ENCODE data around the gene ADAM21. TPM values are rescaled to one million over a fixed set of nuclear protein-coding genes. Genes with fewer than 3 reads are reported as not detected.
"Not testable (repeated sequence)": the region's sequence is repeated elsewhere in the genome, so short reads cannot be mapped to it uniquely, and the experiment has no call there.

Gene ADAM21
- total RNA-seq, 2 donors from 2014 or later = 0.18 TPM; not detected in 1

DNA sequence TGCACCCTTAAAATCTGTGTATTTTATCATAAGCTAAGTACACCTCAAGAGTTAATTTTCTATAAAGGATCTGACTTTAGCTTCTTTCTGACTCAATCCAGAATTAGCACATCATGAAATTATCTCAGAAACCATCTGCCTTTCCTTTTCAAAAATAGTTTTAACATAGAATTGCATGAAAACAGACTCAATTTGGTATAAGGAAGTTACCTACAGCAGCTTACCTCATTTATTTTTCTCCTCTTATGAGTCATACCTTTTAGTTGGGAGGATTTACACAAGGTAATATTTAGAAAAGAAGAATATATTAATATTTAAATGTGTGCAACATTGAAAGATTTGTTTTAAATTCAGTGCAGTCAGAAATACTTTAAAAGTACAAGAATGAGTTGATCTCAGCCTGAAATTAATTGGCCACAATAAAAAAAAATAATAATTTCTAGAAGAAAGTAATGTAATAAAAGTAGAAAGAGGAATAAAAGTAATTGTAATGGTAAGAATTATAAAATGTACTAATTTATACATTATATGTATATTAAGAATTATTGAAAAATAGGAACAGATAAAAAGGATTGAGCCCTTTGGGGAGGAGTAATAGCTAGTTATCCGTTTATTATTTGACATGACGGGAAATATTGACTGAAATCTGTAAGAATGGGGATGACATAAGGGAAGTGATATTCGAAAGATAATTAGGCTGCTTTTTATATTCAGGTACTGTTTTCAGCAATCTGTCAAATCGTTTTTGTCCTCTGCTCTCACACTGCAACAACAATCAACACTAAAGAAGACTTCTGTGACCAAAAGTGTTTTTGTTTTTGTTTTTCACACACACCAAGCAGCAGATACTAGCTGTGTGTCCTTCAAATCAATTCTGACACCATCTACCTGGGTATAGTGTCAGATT is 20.5 kb downstream of the ADAM21 start:
- H3K27me3 Mint-ChIP-seq (ENCODE audit: insufficient read depth) = no peaks in the 10 kb centered on the region
- H3K4me3 Mint-ChIP-seq = no peak overlapping the region
- Histone ChIP-seq H3K9me3 (ENCODE audit: control insufficient read depth, low read length) (no peaks in the 10 kb centered on the region), H3K36me3 (ENCODE audit: control insufficient read depth, insufficient read depth, low read length) (no peaks in the 10 kb centered on the region), H3K9ac (ENCODE audit: extremely low read depth, low read length, poor library complexity, severe bottlenecking) (no peak overlapping the region), H3K27me3 (ENCODE audit: control insufficient read depth, insufficient read depth, low read length, poor library complexity, severe bottlenecking) (no peaks in the 10 kb centered on the region), H3K27ac (ENCODE audit: low read depth, low read length) (no peak overlapping the region), H3K4me3 (ENCODE audit: low read length) (no peak overlapping the region), H3K4me1 (ENCODE audit: control insufficient read depth, insufficient read depth, low read length) (no peaks in the 10 kb centered on the region)
- H3K27ac Mint-ChIP-seq = no peak overlapping the region
- DNase-seq = no peak
- H3K36me3 Mint-ChIP-seq (ENCODE audit: low read depth) = peaks cover 25% of the 10 kb centered on the region
- WGBS, 2 experiments (ENCODE audit: insufficient coverage in 1 of 2, insufficient read length in 1 of 2) = 84 to 98% methylated on average over 4 of the region's 4 CpGs
- H3K9me3 Mint-ChIP-seq = peaks cover 22% of the 10 kb centered on the region
- TF ChIP-seq, protein P1, sequence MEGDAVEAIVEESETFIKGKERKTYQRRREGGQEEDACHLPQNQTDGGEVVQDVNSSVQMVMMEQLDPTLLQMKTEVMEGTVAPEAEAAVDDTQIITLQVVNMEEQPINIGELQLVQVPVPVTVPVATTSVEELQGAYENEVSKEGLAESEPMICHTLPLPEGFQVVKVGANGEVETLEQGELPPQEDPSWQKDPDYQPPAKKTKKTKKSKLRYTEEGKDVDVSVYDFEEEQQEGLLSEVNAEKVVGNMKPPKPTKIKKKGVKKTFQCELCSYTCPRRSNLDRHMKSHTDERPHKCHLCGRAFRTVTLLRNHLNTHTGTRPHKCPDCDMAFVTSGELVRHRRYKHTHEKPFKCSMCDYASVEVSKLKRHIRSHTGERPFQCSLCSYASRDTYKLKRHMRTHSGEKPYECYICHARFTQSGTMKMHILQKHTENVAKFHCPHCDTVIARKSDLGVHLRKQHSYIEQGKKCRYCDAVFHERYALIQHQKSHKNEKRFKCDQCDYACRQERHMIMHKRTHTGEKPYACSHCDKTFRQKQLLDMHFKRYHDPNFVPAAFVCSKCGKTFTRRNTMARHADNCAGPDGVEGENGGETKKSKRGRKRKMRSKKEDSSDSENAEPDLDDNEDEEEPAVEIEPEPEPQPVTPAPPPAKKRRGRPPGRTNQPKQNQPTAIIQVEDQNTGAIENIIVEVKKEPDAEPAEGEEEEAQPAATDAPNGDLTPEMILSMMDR (conservative IDR thresholded peaks at IDR 0.05) = no peak
- peaks cover 3% of the 10 kb centered on the region for H3K4me1 Mint-ChIP-seq

DNA sequence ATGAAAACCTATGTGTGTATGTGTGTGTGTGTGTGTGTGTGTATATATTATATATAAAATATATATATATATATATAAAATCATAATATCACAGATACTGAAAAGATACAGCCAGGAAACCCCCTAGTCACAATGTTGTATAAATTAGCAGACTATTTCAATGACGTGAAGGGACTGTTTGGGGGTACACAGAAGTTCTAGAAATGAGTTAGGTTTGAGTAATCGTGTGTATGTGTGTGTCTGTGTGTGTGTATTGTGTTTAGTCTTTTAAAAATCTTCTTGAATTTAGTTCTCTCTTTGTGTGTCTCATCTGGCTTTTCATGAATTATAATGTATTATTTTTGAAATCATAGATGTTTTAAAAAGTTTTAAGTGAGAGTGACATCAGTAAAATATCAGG is 21.9 kb downstream of the ADAM21 start:
- TF ChIP-seq, protein P1 (conservative IDR thresholded peaks at IDR 0.05) = no peak
- Mint-ChIP-seq H3K4me3 (no peak overlapping the region), H3K27ac (no peak overlapping the region), H3K36me3 (ENCODE audit: low read depth) (peaks cover 25% of the 10 kb centered on the region), H3K9me3 (peaks cover 27% of the 10 kb centered on the region), H3K4me1 (peaks cover 3% of the 10 kb centered on the region), H3K27me3 (ENCODE audit: insufficient read depth) (no peaks in the 10 kb centered on the region)
- Histone ChIP-seq H3K27ac (ENCODE audit: low read depth, low read length) (no peak overlapping the region), H3K4me3 (ENCODE audit: low read length) (no peak overlapping the region), H3K9ac (ENCODE audit: extremely low read depth, low read length, poor library complexity, severe bottlenecking) (no peak overlapping the region), H3K4me1 (ENCODE audit: control insufficient read depth, insufficient read depth, low read length) (no peaks in the 10 kb centered on the region), H3K9me3 (ENCODE audit: control insufficient read depth, low read length) (no peaks in the 10 kb centered on the region), H3K27me3 (ENCODE audit: control insufficient read depth, insufficient read depth, low read length, poor library complexity, severe bottlenecking) (no peaks in the 10 kb centered on the region), H3K36me3 (ENCODE audit: control insufficient read depth, insufficient read depth, low read length) (no peaks in the 10 kb centered on the region)
- no peak for DNase-seq
- 85 to 93% methylated on average over 2 of the region's 2 CpGs for WGBS, 2 experiments (ENCODE audit: insufficient coverage in 1 of 2, insufficient read length in 1 of 2)

DNA sequence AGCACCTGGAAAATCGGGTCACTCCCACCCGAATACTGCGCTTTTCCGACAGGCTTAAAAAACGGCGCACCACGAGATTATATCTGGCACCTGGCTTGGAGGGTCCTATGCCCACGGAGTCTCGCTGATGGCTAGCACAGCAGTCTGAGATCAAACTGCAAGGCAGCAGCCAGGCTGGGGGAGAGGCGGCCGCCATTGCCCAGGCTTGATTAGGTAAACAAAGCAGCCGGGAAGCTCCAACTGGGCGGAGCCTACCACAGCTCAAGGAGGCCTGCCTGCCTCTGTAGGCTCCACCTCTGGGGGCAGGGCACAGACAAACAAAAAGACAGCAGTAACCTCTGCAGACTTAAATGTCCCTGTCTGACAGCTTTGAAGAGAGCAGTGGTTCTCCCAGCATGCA is 23.5 kb downstream of the ADAM21 start:
- H3K27ac Mint-ChIP-seq; H3K4me1 ChIP-seq (ENCODE audit: control insufficient read depth, insufficient read depth, low read length); H3K4me3 ChIP-seq (ENCODE audit: low read length); H3K36me3 ChIP-seq (ENCODE audit: control insufficient read depth, insufficient read depth, low read length); H3K4me3 Mint-ChIP-seq; H3K27me3 ChIP-seq (ENCODE audit: control insufficient read depth, insufficient read depth, low read length, poor library complexity, severe bottlenecking); H3K9me3 ChIP-seq (ENCODE audit: control insufficient read depth, low read length); H3K9ac ChIP-seq (ENCODE audit: extremely low read depth, low read length, poor library complexity, severe bottlenecking); H3K27me3 Mint-ChIP-seq (ENCODE audit: insufficient read depth); DNase-seq; H3K4me1 Mint-ChIP-seq; H3K27ac ChIP-seq (ENCODE audit: low read depth, low read length): not testable (repeated sequence)
- 87 to 89% methylated on average over 5 to 13 of the region's 13 CpGs for WGBS, 2 experiments (ENCODE audit: insufficient coverage in 1 of 2, insufficient read length in 1 of 2)
- peaks cover 19% of the 10 kb centered on the region for H3K36me3 Mint-ChIP-seq (ENCODE audit: low read depth)
- peaks cover 34% of the 10 kb centered on the region for H3K9me3 Mint-ChIP-seq

DNA sequence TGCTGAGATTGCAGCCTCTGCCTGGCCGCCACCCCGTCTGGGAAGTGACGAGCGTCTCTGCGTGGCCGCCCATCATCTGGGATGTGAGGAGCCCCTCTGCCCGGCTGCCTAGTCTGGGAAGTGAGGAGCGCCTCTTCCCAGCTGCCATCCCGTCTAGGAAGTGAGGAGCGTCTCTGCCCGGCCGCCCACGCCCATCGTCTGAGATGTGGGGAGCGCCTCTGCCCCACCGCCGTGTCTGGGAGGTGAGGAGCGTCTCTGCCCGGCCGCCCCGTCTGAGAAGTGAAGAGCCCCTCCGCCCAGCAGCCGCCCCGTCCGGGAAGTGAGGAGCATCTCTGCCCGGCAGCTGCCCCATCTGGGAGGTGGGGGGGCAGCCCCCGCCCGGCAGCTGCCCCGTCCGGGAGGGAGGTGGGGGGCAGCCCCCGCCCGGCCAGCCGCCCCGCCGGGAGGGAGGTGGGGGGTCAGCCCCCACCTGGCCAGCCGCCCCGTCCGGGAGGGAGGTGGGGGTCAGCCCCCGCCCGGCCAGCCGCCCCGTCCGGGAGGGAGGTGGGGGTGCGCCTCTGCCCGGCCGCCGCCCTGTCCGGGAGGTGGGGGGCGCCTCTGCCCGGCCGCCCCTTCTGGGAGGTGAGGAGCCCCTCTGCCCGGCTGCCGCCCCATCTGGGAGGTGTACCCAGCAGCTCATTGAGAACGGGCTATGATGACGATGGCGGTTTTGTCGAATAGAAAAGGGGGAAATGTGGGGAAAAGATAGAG is 25.6 kb downstream of the ADAM21 start:
- H3K27ac ChIP-seq (ENCODE audit: low read depth, low read length); H3K27me3 ChIP-seq (ENCODE audit: control insufficient read depth, insufficient read depth, low read length, poor library complexity, severe bottlenecking); H3K4me3 ChIP-seq (ENCODE audit: low read length); DNase-seq; H3K4me1 ChIP-seq (ENCODE audit: control insufficient read depth, insufficient read depth, low read length); H3K36me3 ChIP-seq (ENCODE audit: control insufficient read depth, insufficient read depth, low read length); H3K4me1 Mint-ChIP-seq; H3K9me3 ChIP-seq (ENCODE audit: control insufficient read depth, low read length); H3K9ac ChIP-seq (ENCODE audit: extremely low read depth, low read length, poor library complexity, severe bottlenecking); H3K4me3 Mint-ChIP-seq; H3K27ac Mint-ChIP-seq; H3K27me3 Mint-ChIP-seq (ENCODE audit: insufficient read depth): not testable (repeated sequence)
- Mint-ChIP-seq H3K36me3 (ENCODE audit: low read depth) (peaks cover 15% of the 10 kb centered on the region), H3K9me3 (peaks cover 36% of the 10 kb centered on the region)
- 95 to 100% methylated on average over 7 to 46 of the region's 57 CpGs for WGBS, 2 experiments (ENCODE audit: insufficient coverage in 1 of 2, insufficient read length in 1 of 2)
